GM21381 (cell line): ENCODE data around the gene METAP1.
"Not testable (repeated sequence)": the region's sequence is repeated elsewhere in the genome, so short reads cannot be mapped to it uniquely, and the experiment has no call there.

Experiments used
- ATAC-seq: cut with Tn5 transposase; IDR thresholded peaks from one replicate; pipeline ENCODE4 v1.9.1; 2021; ENCODE audit warnings: mild to moderate bottlenecking, moderate library complexity; ENCODE audit not compliant: unreplicated experiment

The METAP1 gene

GRCh38 chr4:98995183-98996055 lies at the start of gene METAP1:
METAP1 (plus strand) TSS chr4:98995721; CDS start chr4:98995754, 33 bp downstream.
- ATAC-seq: peak; percentile 91

- no peak for ATAC-seq
Measured at GRCh38 chr4:98946359-98946758, 49.2 kb upstream of the METAP1 start.

GRCh38 chr4:98950925-98951324 lies 44.6 kb upstream of the METAP1 start:
- no peak for ATAC-seq

DNA sequence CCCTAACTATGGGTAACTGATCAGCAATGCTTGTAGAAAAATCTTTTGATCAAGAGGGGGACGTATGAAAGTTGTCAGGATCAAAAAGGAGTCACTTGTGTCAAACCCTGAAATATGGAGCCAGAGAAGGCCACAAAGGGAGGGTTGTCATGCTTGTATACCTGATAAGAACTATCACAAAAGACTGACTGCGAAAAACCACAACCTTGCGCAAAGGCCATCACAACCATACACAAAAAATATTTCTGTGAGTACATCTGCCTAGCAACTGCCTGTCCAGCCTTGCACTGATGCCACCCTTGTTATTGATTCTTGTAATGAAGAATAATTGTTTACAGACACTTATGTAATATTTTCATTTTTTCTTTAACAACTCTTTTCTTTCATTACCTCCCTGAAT lies 43.8 kb upstream of the METAP1 start:
- no peak for ATAC-seq

DNA sequence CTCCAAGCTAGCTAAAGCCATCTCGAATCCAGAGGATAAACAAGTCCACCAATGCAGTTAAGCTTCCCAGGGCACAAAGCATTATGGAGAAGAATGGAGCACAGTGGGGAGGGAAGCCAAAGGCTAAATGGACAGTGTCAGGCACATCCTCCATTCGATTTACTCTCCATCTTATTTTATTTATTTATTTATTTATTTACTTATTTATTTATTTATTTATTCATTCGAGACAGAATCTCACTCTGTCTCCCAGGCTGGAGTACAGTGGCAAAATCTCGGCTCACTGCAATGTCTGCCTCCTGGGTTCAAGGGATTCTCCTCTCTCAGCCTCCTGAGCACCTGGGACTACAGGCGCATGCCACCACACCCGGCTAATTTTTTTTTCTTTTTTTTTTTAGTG lies 40.3 kb upstream of the METAP1 start:
- ATAC-seq: no peak

DNA sequence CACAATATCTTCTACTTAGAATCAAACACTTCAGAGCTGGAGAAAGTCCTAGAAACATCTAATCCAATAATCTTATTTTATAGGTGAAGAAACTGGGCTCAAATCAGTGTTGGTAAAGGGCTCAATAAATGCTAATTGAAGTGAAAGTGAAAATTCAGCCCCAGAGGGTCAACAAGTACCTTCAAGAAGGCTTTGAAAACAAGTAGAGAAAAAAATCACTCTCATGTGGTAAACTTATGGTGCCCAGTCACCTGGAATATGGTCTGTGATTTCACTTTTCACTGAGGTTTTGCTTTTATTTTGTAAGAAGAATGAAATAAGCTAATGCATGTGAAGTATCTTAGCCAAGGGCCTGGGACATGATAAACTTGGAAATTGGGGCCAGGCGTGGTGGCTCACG lies 37.5 kb upstream of the METAP1 start:
- no peak for ATAC-seq

GRCh38 chr4:98959411-98959810 lies 36.1 kb upstream of the METAP1 start:
- ATAC-seq: no peak

DNA sequence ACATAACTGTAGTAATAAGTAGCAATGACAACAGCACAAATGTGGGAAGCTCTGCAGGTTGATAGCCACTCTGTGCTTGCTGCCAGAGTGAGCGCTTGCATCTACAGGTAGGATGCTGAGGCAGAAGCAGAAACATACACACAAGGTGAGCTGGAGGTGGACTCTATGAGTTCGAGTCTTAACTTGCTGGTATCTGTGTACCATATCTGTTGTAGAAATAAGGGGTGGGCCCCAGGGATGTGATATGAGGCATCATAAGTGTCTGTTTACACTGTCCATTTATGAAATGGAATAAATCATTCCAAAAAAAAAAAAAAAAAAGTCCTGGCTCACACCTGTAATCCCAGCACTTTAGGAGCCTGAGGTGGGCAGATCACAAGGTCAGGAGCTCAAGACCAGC lies 33.8 kb upstream of the METAP1 start:
- ATAC-seq: no peak

- ATAC-seq: no peak
Measured at GRCh38 chr4:98963538-98964433, 31.7 kb upstream of the METAP1 start.

DNA sequence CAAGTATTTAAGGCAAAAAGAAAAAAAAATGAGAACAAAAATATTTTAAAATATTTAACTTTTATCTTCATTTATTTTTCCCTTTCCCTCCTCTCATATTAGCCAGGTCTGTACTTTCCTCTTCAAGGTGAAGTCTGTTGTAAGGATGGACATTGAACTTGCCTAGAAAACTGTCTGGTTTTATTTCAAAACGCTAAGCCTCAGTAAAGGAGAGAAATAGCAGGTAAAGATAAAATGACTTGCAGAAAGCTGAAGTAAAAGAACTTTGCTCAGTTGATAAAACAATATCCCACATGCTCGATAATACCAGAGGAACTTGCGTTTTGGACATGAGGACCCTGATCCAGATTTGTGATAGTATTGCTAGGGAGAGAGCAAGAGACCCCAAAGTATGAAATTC lies 28.6 kb upstream of the METAP1 start:
- no peak for ATAC-seq

DNA sequence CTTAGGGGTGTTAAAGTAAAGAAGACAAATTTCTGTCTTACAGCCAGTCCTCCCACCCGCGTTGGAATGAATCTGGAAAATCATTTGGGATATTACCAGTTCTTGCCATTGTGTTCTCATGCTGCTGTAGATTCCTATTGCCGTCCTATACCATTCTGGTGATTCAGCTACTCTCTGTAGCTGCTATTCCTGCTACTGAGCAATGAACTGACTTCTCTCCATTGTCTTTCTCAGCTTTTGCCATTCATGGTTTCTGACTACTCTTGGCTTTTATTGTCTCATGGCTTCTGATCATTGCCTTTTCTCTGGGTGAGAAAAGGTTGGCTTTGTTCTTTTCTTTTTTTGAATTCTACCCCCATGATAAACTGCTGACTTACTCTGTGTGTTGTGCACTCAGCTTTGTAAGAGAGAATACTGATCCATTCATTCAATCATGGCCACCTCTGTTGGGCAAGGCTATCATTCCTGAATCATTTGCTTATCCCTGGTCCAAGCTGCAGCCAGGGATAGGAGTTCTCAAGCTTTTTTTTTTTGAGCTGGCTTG lies 27.7 kb upstream of the METAP1 start:
- no peak for ATAC-seq

GRCh38 chr4:98969878-98970785 lies 25.4 kb upstream of the METAP1 start:
- no peak for ATAC-seq

DNA sequence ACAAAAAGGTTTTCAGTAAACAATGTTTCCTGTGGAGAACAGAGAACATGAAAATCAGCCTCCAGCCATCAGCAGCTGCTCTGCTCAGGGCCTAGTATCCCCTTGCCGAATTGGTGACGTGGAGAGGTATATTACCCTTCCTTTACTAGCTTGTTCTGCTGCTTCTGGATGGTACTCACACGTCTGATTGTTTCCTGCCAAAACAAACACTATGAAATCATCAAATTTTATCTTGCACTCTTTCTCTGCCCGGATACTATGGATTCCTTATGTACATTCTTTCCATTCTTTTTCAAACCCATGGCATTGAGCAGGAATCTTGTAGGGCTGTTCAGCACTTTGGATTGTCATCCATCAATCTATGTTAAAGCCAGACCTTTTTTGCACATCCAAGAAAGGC lies 18.8 kb upstream of the METAP1 start:
- no peak for ATAC-seq

DNA sequence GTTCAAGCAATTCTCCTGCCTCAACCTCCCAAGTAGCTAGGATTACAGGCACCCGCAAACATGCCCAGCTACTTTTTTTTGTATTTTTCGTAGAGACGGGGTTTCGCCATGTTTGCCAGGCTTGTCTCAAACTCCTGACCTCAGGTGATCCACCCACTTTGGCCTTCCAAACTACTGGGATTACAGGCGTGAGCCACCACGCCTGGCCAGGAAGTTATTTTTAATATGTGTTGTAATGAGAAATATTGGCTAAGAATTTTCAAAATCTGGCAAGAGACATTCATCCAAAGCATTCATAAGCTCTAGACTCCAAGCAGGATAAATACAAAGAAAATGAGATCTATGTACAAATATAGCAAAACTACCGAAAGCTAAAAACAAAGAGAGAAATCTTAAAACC lies 18.0 kb upstream of the METAP1 start:
- no peak for ATAC-seq

GRCh38 chr4:98987720-98988119 lies 7.8 kb upstream of the METAP1 start:
- no peak for ATAC-seq

- ATAC-seq: not testable (repeated sequence)
Measured at GRCh38 chr4:98992835-98993234, 2.7 kb upstream of the METAP1 start.

DNA sequence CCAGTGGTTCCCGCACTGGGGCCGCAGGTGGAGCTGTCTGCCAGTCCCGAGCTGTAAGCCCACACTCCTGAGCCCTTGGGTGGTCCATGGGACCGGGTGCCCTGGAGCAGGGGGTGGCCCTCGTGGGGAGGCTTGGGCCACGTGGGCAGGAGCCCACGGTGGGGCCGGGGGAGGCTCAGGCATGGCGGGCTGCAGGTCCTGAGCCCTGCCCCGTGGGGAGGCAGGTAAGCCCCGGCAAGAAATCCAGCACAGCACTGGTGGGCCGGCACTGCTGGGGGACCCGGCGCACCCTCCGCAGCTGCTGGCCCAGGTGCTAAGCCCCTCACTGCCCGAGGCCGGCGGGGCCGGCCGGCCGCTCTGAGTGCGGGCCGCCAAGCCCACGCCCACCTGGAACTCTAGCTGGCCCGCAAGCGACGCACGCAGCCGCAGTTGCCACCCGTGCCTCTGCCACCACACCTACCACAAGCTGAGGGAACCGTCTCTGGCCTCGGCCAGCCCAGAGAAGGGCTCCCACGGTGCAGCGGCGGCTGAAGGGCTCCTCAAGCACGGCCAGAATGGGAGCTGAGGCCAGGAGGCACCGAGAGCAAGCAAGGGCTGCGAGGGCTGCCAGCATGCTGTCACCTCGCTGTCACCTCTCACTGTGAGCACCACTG lies 2.0 kb upstream of the METAP1 start:
- ATAC-seq: no peak

DNA sequence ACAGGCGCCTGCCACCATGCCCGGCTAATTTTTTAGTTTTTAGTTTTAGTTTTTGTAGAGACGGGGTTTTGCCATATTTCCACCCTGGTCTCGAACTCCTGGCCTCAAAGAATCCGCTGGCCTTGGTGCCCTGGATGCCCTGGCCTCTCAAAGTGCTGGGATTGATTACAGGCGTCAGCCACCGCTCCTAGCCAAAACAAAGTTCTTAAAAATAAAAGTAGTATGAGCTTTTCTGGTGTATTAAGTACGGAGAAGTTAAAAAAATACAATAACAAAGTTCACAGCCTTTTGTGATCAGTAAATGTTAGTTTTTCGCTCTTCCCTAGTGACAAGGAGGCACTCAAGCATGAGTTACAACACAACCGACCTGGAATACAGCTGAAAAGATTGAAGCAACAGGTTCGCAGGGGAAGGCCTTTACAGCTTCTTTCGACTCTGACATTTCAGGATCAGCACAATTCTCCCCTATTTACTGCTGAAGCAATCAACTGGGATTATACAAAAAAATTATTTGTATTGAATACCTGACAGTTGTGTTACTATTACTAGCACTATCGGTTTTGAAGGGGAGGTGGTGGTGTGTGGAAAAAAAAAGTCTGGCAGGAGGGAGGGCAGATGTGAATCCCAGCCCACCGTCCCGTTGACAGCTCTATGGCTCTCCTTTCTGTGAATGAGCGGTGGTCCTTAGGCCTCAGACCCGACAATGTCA lies 893 bp upstream of the METAP1 start:
- ATAC-seq: no peak

DNA sequence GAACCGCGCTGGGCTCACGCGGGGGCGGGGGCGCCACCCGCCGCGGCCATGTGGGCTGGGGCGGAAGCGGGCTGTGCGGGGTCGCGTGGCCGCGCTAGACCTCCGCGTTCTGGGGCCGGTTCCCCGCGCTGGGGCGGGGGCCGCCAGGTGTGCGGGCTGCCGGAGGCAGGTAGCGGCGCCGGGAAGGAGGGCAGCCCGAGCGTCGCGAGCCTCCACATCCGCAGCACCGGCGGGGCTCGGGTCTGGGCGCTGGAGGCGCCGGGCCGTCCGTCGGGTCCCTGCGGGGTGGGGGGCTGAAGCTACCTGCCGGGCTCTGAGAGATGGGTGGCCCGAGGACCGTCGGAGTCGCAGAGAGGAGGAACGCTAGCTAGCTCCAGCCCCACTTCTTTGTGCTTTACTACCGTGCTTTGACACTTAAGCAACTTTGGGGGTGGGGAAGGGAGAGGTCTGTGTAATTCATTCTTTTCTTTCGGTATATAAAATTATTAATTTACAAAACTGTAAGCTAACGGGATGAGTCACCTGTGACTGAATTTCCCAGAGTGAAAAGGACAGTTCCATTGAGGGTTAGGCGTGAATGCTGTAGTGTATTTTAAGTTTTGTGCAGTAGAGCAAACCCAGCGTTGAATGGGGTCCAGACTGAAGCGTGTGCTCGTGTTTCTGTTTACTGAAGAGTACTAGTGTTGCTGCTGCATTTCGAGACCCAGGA lies 689 bp downstream of the METAP1 start:
- no peak for ATAC-seq
